ENCODE results near the gene FCN3.
A peak's percentile ranks its signal among the peaks of the same experiment; 100 is the strongest.
"Not testable (repeated sequence)": the region's sequence is repeated elsewhere in the genome, so short reads cannot be mapped to it uniquely, and the experiment has no call there.

Gene FCN3

DNA sequence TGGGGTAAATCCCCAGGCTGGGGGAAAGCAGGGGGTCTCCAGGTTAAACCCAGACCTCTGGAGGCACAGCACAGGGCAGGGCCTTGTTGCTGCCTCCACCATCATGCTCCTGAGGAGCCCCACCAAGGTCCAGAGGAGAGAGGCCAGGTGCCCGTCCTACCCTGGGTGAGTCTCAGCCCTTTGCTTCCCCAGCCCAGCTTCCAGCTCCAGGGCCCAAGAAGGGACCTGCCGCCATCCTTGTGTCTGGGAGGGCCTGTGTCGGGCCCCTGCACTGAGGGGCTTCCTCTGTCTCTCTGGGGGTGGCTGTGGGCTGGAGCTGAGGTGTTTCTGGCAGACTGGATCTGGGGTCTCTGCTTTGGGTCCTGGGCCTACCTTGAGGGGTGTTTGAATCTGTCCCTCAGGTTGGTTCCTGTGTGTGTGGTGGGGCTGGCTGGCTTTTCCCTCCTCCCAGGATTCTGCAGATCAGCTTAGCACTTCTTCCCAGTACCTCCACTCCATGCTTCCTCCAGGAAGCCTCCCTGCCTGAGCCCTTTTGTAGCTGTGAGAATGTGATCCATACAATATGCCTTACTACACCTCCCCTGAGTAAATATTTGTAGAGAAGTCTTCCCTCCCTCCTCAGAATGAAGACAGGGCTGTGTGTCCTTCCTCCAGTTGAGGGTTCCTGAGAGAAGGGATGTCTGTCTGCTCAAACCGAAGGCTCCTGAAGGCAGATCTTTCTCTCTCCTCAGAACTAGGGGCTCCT lies 24.0 kb upstream of the FCN3 start:
- no peak for DNase-seq

DNA sequence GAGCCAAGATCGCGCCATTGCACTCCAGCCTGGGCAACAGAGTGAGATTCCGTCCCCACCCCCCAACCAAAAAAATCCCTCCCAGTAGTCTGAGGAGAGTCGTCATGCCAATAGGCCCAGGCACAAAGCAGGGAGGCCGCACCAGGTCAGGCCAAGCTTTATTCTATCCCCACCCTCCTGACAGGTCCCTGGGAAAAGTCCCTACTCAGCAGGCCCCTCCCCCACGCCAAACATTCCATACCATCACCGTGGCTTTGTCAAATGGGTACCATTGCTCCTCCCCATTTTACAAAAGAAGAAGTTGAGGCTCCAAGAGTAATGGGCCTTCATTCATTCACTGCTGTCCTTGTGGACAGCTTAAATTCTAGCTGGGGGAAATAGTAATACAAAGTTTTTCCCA lies 23.1 kb upstream of the FCN3 start:
- DNase-seq = no peak

DNA sequence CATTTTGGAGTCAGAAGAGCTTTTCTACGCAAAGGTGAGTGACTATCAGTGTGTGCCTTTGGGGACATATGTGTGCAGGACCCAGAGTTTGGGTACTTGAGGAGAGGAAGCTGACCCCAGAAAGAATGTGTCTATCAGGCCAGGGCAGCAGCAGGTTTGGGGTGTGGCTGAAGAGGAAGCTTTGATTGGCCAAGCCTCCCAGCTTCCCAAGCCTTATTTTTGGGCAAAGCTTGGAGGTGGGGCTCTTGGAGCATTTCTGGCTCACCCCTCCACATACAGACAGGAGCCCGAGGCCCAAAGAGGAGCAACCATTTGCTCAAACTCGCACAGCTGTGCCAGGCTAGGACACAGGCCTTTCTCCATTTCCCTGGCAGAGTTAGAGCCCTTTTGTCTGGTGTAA lies 22.5 kb upstream of the FCN3 start:
- DNase-seq = no peak

- peak; percentile 79 for DNase-seq
Observed at GRCh38 chr1:27395441-27396195, 21.0 kb upstream of the FCN3 start.

DNA sequence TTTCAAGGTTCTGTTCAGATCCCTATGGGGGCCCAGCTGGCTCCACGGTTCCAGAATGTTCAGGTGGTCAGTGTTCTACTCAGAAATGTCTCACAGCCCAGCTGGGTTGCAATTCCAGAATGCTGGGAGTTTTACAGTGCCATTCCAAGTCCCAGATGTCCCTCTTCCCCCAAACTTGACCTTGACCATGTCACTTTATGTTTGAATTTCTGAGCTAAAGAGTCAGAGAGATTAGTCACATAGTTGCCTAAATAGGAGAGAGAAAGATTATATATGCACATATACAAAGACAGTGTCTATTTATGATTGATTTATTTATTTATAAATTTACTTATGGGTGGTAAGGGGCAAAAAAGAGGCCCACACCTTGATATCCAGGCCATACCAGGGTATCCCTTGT lies 20.3 kb upstream of the FCN3 start:
- no peak for DNase-seq

DNA sequence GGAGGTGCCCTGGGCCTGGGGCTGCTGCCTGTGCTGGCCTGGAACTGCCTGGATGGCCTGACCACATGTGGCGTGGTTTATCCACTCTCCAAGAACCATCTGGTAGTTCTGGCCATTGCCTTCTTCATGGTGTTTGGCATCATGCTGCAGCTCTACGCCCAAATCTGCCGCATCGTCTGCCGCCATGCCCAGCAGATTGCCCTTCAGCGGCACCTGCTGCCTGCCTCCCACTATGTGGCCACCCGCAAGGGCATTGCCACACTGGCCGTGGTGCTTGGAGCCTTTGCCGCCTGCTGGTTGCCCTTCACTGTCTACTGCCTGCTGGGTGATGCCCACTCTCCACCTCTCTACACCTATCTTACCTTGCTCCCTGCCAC lies 19.6 kb upstream of the FCN3 start:
- no peak for DNase-seq

- DNase-seq = no peak
Observed at GRCh38 chr1:27393641-27394281, 19.1 kb upstream of the FCN3 start.

DNA sequence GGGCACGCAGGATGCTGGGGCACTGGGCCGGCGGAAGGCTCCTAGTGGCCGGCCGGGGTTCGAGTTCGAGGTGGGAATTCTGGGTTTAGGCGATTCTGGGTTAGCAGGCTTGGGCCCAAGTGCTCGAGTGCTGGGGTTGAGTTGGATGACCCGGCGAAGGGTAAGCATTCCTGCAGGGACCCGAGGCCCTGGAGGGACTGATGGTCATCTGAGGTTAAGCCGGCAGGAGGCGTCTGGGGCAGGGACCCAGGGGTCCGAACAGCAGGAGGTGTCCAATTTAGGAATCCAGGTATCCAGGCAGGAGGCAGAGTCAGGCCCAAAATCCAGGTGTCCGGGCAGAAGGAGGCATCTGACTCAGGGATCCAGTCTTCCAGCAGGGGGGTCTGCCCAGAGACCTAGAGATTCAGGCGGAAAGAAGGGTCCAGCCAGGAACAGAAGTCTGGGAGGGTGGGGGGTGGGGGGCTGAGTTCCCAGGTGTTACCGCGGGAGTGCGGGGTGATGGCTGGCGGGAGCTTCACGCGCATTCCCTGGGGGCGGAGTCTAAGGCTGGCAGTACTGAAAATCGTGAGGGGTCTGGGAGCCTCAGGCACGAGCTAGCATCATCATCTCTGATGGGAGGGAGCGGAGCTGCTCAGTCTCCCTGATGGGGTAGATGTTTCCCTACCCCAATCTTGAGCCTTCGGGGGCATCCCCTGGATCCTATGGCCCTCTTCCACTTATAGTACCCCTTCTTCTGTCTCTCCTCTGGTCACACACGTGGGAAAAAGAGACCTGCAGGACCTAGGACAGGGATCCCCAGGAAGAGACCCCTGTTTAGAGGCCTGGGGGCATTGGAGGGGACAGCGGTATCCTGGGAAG lies 18.4 kb upstream of the FCN3 start:
- no peak for DNase-seq

GRCh38 chr1:27392096-27392777 lies 17.6 kb upstream of the FCN3 start, which contains the start of gene GPR3:
TSS of gene GPR3 (plus strand) at chr1:27392622. CDS start at chr1:27393799, 1,177 bp downstream.
- peak; percentile 94 for DNase-seq

DNA sequence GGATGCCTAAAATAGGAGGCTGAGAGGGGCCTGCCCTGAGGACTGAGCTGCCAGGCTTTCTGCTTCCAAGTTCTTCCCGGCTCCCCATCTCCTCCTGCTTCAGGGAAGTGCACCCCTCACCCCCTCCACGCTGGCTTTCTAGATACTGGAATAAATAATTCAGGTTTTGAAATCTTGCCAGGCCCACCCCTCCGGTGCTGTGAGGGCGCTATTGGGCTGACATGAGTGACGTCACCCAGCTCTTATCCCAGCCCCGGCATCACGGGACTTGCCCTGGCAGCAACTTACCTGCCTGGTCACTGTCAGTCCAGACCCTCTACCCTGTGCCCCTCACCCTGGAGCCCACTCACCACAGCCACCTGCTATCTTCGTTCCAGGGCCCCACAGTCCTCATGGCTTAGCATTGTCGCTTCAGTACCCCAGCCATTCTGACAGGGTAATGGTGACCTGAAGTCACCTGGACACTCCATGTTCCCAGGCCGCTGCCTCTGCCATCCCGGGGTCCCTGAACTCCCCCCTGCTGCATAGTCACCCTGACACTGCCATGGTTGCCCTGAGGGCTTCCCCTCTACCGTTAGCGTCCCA lies 17.0 kb upstream of the FCN3 start:
- peak; percentile 32 for DNase-seq

DNA sequence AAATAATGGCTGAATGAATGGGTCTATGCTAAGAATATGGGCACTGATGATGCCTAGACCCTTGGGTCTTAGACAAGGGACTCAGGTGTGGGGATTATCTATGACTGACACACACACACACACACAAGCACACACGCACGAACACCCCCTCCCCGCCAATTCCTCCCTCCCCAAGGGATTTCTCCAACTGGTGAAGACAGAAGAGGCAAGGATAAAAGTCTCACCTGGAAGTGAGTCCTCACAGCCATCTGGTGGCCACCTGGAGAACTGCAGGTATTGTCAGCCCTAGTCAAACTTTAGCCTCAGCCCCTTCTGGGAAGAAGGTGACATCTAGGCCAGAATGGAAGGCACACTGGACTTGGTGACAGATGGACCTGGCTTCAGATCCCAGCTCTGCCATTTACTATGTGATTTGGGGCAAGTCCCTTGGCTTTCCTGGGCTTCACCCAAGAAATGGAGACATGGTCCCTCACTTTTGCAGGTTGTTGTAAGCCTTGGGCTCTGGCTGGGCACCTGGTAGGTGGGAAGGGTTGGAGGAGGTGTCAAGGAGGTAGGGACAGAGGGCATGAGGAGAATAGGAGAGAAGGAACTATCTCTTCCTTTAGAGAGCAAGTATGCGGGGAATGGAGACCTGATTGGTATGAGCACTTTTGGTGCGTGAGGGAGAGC lies 13.8 kb upstream of the FCN3 start:
- peak; percentile 68 for DNase-seq

GRCh38 chr1:27384797-27385196 lies 10.2 kb upstream of the FCN3 start:
- DNase-seq = not testable (repeated sequence)

DNA sequence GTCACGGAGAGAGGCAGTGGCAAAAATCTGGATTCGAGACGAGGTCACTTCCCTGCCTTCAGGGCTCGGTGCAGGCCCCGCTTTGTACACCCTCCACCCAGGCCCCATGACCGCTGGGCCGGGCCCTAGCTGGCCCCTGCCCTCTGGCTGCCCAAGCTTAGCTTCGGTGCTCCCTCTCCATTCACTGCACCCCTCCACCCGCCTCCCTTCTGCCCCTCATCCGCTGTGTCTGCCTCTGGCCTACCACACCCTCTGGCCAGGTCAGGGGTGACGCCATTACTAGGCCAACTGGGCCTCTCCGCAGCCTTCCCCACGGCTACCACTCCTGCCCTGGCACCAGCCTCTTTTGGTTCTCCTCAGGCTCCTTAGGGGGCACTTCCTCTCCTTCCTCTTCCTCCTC lies 9.0 kb upstream of the FCN3 start:
- DNase-seq = no peak

- DNase-seq = peak; percentile 42
Observed at GRCh38 chr1:27383039-27383605, 8.5 kb upstream of the FCN3 start, which contains the start of gene CD164L2. TSS of gene CD164L2 (minus strand) at chr1:27383333. CDS start at chr1:27383239, 94 bp downstream.

DNA sequence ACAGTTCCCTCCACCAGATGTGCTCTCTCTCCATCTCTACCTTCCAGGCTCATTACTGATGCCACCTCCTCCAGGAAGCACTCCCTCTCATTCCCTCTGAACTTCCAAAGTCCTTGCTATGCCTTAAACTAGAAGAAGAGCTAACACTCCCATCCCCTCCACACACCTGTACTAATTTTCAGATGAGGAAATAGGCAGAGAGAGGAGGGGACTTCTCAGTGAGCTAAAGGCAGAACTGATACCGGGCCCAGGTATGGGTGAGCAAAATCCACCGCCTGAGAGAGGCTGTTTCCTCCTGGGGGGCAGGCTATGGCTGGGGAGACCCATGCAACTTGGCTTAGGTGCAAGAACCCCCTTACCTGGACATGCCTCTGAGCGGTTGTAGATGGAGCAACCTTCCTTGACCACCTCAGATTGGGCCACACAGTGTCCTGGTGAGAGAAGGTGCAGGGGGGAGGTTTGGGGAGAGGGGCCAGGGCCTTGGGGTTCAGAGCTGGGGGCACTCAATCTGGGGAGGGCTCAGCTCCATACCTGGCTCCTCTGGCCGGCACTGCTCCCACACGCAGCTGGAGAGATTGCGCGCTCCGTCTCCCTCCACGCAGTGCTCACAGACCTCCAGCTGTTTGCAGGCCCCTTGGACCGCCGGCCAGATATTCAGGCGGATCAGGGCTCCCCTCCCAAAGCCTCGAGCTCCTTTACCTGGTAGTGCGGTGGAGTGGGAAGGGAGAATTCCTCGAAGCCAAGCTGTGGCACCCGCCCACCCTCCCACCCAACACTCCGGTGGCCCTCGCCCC lies 7.5 kb upstream of the FCN3 start:
- no peak for DNase-seq

GRCh38 chr1:27380766-27381733 lies 6.4 kb upstream of the FCN3 start:
- DNase-seq = no peak

DNA sequence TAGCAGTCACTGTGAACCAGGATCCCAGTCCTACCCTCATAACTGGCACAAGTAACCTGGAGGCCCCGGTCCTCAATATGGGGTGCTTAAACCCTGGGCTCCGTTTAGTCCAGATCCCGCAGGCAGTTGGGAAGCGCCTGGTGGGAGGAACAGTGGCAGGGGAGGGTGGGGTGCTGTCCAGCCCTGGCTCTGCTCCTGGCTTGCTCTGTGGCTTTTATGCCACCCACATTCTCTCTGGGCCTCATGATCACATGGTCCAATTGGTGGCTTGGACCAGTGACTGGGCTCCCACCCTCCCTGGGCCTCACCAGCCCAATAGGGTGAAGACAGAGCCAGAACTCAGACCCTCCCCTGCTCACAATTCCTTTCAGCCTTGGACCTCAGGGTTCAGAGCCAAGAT lies 5.6 kb upstream of the FCN3 start:
- no peak for DNase-seq

DNA sequence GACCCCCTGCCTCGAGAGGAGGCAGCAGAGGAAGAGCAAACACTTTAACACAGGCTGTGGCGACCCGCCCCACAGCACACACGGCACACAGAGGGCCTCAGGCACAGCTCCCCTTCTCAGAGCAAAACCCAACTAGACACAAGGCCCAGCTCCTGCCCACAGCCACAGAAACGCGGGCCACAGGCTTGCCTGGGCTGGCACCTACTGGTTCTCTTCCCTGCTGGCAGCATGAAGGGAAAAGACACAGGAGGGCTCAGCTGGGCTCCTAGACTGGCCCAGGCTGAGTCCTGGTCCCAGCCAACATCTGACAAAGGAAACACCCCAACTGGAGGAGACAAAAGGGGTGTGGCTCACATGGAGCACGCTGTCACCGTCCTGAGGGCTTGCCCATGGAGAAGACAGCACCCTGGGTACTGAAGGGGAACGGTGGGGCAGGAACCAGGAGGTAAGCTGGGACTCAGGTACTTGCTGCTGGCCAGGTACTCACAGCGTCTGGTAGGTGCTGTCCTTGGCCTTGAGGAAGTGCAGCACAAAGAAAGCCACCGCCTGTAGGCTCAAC lies 5.0 kb upstream of the FCN3 start:
- no peak for DNase-seq
